Activated T-cell treated with anti-CD3 and anti-CD28 coated beads for 4 hours (primary cell): ENCODE data around the gene SLC30A1.
"Not testable (repeated sequence)": the region's sequence is repeated elsewhere in the genome, so short reads cannot be mapped to it uniquely, and the experiment has no call there.

ENCODE experiments used
- DNase-seq: peaks from one replicate; pipeline ENCODE4 v3.0.0-alpha.2; 2020

Gene SLC30A1

GRCh38 chr1:211541720-211542477, 37.1 kb downstream of the SLC30A1 start:
- no peak for DNase-seq

DNA sequence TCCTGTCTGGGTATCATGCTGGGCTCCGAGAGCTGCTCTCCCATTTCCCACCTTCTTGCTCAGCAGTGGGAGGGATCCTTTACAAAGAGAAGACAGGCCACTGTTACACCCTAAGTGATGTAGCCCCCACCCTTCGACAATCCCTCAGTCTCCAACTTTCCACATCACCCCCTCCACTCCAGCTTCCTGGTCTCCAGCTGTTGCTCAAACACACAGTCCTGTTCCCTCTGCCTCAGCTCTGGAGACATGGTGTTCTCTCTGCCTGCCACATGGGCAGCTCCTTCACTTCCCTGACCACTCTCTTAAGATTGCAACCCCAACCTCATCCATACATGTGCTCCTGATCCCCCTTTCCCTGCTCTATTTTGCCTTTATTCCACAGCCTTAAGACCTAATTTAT, 37.7 kb downstream of the SLC30A1 start:
- no peak for DNase-seq

- DNase-seq, result not testable (repeated sequence)
These were observed 38.1 kb downstream of the SLC30A1 start for GRCh38 chr1:211540824-211541223.

DNA sequence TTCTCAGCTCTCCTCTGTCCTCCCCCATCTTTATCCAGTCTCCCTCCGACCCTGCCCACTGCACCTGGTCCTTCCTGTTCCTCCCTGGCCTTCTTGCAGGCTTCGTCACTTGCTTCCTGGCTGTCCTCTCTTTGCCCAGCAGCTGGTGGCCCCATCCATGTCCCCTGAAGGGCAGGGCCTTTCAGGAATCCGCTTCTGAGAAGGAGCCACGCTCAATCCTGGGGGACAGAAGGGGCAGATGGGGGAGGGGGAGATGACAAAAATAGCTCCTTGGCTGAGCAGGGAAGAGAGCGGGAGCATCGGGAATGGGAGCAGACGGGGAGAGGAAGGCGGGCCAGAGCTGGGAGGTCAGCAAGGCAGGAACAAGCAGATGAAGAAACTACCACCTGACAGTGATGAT, 40.7 kb downstream of the SLC30A1 start:
- DNase-seq, result no peak

DNA sequence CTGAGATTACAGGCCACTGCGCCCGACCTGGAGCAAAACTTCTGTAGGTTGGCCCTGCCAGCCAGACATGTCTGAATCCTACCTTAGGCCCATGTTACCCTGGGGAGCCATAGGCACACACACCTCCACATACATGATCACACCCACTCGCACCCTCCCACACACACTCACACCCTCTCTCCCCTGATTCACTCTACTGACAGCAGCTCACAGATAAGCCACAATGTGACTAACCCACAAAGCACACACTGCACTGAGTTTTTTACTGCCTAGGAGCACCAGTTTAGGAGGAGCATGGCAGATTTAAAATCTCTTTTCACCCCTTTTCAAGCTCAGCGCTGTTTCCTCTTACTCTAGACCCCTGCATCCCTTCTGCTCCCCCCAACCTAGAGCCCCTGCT, 41.7 kb downstream of the SLC30A1 start:
- no peak for DNase-seq

DNA sequence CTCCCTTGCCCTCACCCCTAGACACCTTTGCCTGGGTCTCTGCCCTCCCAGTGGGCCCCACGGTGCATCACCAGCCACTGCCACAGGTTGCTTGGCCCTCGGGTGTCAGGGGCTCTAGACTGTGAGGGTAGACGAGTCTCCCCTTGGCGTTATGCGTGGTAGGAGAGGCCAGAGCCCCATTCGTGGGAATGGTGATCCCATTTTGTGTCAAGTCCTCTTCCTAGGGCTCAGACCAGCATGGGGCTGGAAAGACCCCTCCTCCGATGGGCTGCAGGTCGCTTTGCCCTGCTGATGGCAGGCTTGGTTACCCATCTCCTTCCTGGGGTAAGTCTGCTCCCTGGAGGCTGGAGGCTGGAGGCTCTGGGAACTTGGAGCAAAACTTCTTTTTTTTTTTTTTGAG, 42.4 kb downstream of the SLC30A1 start:
- no peak for DNase-seq

DNA sequence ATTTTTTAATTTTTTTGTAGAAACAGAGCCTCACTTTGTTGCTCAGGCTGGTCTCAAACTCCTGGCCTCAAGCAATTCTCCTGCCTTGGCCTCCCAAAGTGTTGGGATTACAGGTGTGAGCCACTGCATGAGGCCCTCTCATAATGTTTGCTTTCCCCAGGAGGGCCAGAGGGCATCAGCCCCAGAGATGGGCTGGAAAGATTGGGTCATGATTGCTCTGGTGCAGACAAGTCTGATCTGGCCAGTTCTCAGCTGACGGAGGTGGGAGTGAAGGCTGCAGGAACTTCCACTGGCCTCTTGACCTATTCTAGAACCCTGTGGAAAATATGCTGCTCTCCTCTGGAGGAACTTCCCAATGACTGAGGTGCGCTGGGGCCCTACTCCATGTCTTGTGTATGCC, 43.6 kb downstream of the SLC30A1 start:
- DNase-seq, result no peak

- no peak for DNase-seq
These were observed 44.2 kb downstream of the SLC30A1 start for GRCh38 chr1:211534545-211535291.

DNA sequence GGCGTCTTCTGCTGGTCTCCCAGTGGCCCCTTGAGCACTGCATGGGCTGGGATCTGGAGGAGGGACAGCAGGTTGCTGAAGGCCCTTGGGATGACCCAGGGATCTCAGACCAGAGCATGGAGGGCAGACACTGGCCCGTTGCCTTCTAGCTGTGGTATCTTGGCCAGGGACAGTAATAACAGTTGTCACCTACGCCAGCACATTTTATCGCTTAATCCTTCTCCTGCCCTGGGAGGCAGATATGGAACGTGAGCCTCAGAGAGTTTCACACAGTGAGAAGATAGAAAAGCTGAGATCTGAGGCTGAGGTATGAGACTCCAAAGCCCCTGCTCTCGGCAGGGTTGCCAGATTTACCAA, 46.9 kb downstream of the SLC30A1 start:
- no peak for DNase-seq

DNA sequence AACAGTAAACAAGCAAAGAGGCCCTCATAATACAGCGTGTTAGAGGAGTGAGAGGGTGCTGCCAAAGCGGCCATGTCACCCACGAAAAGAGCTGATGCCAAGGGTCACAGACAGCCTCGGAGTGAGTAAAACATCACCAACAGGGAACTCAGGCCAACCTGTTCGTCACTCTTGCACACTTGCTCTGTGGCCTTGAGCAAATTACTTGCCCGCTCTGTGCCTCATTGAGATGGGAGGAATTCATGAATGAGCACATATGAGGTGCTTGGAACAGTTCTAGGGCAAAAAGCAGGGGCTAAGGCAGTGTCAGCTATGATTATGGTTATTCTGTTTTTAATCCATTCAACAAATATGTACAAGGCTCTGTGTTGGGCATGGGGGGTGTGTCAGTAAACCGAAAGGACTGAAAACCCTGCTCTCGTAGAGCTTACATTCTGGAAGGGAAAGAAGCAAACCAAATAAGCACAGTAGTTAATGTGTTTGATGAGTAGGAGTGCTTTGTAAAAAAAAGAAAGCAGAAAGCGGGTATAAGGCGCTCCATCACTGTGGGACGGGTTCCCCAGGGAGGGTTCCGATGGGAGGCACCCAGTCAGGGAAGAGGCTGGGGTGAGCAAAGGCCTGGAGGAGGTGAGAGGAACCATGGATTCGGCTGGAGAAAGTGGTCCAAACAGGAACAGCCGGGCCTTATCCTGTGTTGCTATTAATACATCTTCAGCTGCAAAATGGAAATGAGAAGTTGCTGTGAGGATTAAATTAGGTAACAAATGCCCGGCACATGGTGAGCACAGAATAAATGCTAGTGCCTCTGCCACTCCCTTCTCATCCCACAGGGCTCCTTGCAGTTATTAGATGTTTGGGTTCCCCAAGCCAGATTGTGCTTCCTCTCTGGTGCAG, 47.5 kb downstream of the SLC30A1 start:
- no peak for DNase-seq

- DNase-seq, result no peak
These were observed 48.9 kb downstream of the SLC30A1 start for GRCh38 chr1:211530102-211530501.

DNA sequence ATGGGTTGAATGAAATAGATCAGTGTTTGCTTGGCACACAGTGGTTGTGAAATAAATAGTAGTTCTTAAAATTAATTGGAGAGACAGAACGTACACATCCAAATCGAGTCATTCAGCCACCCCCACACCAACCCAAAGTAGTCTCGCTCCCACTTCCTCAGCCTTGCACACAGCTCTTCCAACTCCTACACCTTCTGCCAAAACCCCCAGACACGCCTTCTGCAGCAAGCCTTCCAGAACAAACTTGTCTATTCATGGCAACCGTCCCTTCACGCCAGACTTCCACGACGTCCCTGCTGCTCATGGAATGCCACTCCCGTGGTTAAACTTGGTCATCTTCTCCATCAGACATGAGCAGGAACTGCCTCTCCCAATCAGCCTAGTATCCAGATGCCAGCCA, 49.5 kb downstream of the SLC30A1 start:
- no peak for DNase-seq

DNA sequence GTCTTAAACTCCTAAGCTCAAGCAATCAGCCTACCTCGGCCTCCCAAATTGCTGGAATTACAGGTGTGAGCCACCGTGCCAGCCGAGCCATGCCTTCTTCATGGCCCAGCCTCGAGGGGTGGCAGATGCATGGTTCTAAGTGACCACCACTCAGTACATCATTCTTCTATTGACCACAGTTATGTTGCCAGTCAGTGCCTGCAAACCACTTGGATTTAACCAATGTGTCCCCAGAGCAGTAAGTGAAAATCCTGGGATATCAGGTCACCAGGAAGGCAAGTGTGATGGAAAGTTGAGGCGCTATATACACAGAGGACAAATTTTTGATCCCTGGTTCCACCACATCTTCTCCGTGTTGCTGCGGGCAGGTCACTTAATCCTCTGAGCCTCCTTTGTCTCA, 50.0 kb downstream of the SLC30A1 start:
- no peak for DNase-seq

GRCh38 chr1:211527888-211528287, 51.1 kb downstream of the SLC30A1 start:
- no peak for DNase-seq

DNA sequence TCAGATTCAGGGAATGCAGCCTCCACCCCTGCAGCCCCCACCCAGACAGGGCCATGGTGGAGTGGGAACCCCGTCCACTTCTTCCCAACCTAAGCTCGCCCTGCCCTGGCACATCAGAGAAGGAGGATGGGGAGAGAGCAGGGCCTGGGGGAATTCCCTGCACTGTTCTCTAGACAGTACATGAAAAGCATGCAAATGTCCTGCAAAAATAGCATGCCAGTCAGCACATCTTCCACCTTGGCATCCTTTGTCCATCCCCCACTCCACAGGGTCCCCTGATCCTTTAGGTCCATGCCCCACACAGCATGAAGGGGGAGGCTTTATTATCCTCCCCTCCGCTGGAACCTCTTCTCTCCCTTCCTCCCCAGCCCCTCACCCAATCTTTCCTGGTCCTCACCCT, 52.0 kb downstream of the SLC30A1 start:
- no peak for DNase-seq

DNA sequence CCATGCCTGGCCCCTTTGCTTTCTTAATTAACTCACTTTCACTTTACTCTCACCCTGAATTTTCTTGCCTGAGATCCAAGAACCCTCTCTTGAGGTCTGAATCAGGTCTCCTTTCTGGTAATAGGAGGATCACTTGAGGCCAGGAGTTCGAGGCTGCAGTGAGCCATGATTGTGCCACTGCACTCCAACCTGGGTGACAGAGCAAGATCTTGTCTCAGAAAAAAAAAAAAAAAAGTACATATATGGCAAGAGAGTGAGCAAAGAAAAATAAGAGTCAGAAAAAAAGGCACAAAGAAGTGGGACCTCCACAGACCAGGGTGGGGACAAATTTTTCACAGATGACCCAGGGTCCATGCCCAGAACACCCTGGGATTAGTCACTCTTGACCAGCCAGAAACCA, 52.9 kb downstream of the SLC30A1 start:
- DNase-seq, result no peak

DNA sequence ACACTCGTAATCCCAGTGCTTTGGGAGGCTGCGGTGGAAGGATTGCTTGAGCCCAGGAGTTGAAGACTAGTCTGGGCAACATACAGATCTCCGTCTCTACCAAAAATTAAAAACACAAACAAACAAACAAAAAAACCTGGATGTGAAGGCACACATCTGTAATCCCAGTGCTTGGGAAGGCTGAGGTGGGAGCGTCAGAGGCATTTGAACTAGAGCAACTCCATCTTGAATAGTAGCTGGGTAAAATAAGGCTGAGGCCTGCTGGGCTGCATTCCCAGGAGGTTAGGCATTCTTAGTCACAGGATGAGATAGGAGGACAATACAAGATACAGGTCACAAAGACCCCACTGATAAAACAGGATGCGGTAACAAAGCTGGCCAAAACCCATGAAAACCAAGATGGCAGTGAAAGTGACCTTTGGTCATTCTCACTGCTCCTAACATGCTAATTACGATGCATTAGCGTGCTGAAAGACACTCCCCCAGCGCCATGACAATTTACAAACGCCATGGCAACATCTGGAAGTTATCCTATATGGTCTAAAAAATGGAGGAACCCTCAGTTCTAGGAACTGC, 53.8 kb downstream of the SLC30A1 start:
- no peak for DNase-seq

GRCh38 chr1:211524521-211524920, 54.4 kb downstream of the SLC30A1 start:
- DNase-seq, result no peak

GRCh38 chr1:211522804-211523203, 56.2 kb downstream of the SLC30A1 start:
- no peak for DNase-seq
